WTC11 (cell line): ENCODE measurements around the gene FGR. TPM values are rescaled to one million over a fixed set of nuclear protein-coding genes. Genes with fewer than 3 reads are reported as not detected.

Experiments
- ATAC-seq: fragments of 200-7000 bp; cut with Tn5 transposase; 2 replicates; pipeline ENCODE4 v1.10.0; 2021; ENCODE audit warnings: mild to moderate bottlenecking, moderate library complexity
- CTCF ChIA-PET: fragments of 300-600 bp; sonication (Branson Sonifier 250); formaldehyde crosslinking; loops from one replicate; lab custom pipeline; 2021; ENCODE audit warnings: antibody characterized with exemption; lab: Charles Lee
- POLR2A ChIA-PET: fragments of 350-600 bp; sonication (Branson Sonifier 250); formaldehyde crosslinking; loops from one replicate; lab custom pipeline; 2021; ENCODE audit warnings: antibody characterized with exemption; lab: Charles Lee
- DNase-seq: peaks from one replicate; pipeline ENCODE4 v3.0.0; 2021; ENCODE audit warnings: low spot score
- H3K27ac Mint-ChIP-seq: 2 replicates; pipeline ENCODE4 v1.8.0; 2021; ENCODE audit warnings: mixed read lengths
- H3K27me3 Mint-ChIP-seq: 2 replicates; pipeline ENCODE4 v1.8.0; 2021; ENCODE audit warnings: low read depth, mild to moderate bottlenecking, moderate library complexity, mixed read lengths
- H3K36me3 Mint-ChIP-seq: 2 replicates; pipeline ENCODE4 v1.8.0; 2021; ENCODE audit warnings: mixed read lengths
- H3K4me1 Mint-ChIP-seq: 2 replicates; pipeline ENCODE4 v1.8.0; 2022; ENCODE audit warnings: mixed read lengths
- H3K4me3 Mint-ChIP-seq: 2 replicates; pipeline ENCODE4 v1.8.0; 2021; ENCODE audit warnings: mild to moderate bottlenecking, moderate library complexity, mixed read lengths
- H3K9me3 Mint-ChIP-seq: 2 replicates; pipeline ENCODE4 v1.8.0; 2021; ENCODE audit warnings: mixed read lengths
- CREM ChIP-seq: sonication (generic); formaldehyde crosslinking; IDR thresholded peaks from 2 replicates; pipeline ENCODE4 v1.8.1; 2022; ENCODE audit warnings: mild to moderate bottlenecking, missing genetic modification reagents, moderate library complexity
- E2F1 ChIP-seq: sonication (generic); formaldehyde crosslinking; IDR thresholded peaks from 2 replicates; pipeline ENCODE4 v1.8.0; 2022; ENCODE audit warnings: mild to moderate bottlenecking, missing genetic modification reagents
- E2F4 ChIP-seq: sonication (generic); formaldehyde crosslinking; IDR thresholded peaks from 2 replicates; pipeline ENCODE4 v1.8.1; 2022; ENCODE audit warnings: low read depth, mild to moderate bottlenecking, moderate library complexity, missing genetic modification reagents, borderline replicate concordance
- E2F5 ChIP-seq: sonication (generic); formaldehyde crosslinking; IDR thresholded peaks from 2 replicates; pipeline ENCODE4 v1.8.1; 2022; ENCODE audit warnings: mild to moderate bottlenecking, moderate library complexity, missing genetic modification reagents
- FOXP1 ChIP-seq: sonication (generic); formaldehyde crosslinking; IDR thresholded peaks from 2 replicates; pipeline ENCODE4 v1.8.0; 2022; ENCODE audit warnings: missing genetic modification reagents, mild to moderate bottlenecking, moderate library complexity, borderline replicate concordance
- MXD4 ChIP-seq: fragments of 250-450 bp; sonication (Bioruptor Pico); IDR thresholded peaks from 2 replicates; pipeline ENCODE4 v1.8.0; 2021; ENCODE audit warnings: mild to moderate bottlenecking, moderate library complexity, borderline replicate concordance
- NFYB ChIP-seq: sonication (generic); formaldehyde crosslinking; conservative IDR thresholded peaks from 2 replicates; pipeline ENCODE4 v1.8.0; 2022; ENCODE audit warnings: low read depth, missing genetic modification reagents
- PREB ChIP-seq: sonication (generic); formaldehyde crosslinking; IDR thresholded peaks from 2 replicates; pipeline ENCODE4 v1.8.1; 2022; ENCODE audit warnings: mild to moderate bottlenecking, missing genetic modification reagents, moderate library complexity, borderline replicate concordance
- TP53 ChIP-seq: sonication (generic); formaldehyde crosslinking; IDR thresholded peaks from 2 replicates; pipeline ENCODE4 v1.8.1; 2023; ENCODE audit warnings: mild to moderate bottlenecking, missing genetic modification reagents
- ZNF263 ChIP-seq: sonication (generic); formaldehyde crosslinking; IDR thresholded peaks from 2 replicates; pipeline ENCODE4 v1.8.1; 2022; ENCODE audit warnings: low read depth, mild to moderate bottlenecking, moderate library complexity, missing genetic modification reagents
- ZNF396 ChIP-seq: fragments of 250-450 bp; sonication (Bioruptor Pico); IDR thresholded peaks from 2 replicates; pipeline ENCODE4 v1.8.0; 2021; ENCODE audit warnings: mild to moderate bottlenecking, moderate library complexity, borderline replicate concordance
- ZNF423 ChIP-seq: fragments of 250-450 bp; sonication (Bioruptor Pico); IDR thresholded peaks from 2 replicates; pipeline ENCODE4 v2.1.2; 2022; ENCODE audit warnings: mild to moderate bottlenecking, moderate library complexity
- ZNF532 ChIP-seq: fragments of 250-450 bp; sonication (Bioruptor Pico); IDR thresholded peaks from 2 replicates; pipeline ENCODE4 v1.9.0; 2021; ENCODE audit warnings: mild to moderate bottlenecking, borderline replicate concordance
- total RNA-seq: library from RNA; stranded (reverse); gene quantifications from 3 replicates; pipeline ENCODE4 v1.2.3, GENCODE V29; 2021
- TF ChIP-seq, protein P1 (sequence below): sonication (generic); formaldehyde crosslinking; IDR thresholded peaks from 2 replicates; pipeline ENCODE4 v1.8.0; 2022; ENCODE audit warnings: mild to moderate bottlenecking, missing genetic modification reagents
- TF ChIP-seq, protein P2 (sequence below): fragments of 200-600 bp; IDR thresholded peaks from 2 replicates; pipeline ENCODE4 v1.8.0; 2022; ENCODE audit warnings: antibody characterized with exemption

The FGR gene
- total RNA-seq, 1 experiment from 2014 or later: 0.77 TPM

DNA sequence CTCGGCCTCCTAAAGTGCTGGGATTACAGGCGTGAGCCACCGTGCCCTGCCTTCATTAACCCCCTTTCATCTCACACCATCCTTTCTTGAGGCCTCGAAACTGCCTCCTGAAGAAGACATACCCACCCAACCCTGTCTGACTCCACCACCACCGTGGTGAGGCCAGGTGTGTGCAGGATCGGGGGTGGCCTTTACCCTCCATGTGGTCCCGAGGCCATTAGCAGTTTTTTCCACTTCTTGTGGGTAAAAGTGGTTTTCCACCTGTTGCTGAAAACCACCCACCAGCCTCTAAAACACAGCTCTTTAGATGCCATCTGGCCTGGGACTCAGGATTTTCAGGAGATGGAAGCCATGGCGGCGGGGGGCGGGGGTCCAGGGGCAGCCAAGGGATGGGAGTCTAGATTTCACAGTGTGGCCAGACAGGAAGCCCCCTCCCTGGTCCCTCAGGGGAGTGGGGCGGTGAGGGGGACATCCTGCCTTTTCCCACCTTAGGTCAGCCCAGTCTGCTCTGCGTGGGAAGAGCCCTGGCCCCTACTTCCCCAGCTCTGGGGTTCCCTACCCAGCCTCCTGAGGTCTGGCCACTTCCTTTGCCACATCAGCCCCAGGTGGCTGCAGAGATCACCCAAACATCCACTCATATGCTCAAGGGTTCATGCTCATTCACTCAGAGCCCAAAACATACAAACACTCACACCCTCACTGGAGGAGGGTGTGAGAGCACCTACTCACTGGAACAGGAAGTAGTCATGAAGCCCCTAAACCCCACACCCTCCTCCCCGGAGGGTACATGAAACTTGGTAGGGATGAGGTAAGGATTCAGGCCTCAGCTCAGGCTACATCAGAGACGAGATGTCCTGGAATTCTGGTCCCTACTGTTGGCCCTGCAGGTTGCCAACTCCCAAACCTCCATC lies 2.3 kb downstream of the FGR start (continued):
- TF ChIP-seq PREB (CRISPR knock-in tag) (no peak), NFYB (CRISPR knock-in tag) (no peak), TP53 (CRISPR knock-in tag) (no peak), ZNF423 (CRISPR knock-in tag) (no peak)

GRCh38 chr1:27630859-27631491 lies 4.0 kb downstream of the FGR start:
- H3K36me3 Mint-ChIP-seq: no peaks in the 10 kb centered on the region
- H3K9me3 Mint-ChIP-seq: no peaks in the 10 kb centered on the region
- POLR2A ChIA-PET: interaction anchor here (0.5 kb wide), 1 partner anchor 93 kb away, joined by 3 read pairs; no protein-coding TSS in a partner anchor
- H3K27ac Mint-ChIP-seq: no peak overlapping the region
- DNase-seq: no peak
- CTCF ChIA-PET: interaction anchor here (0.7 to 2.3 kb wide), 6 partner anchors 13 to 38 kb away, joined by 3 to 8 read pairs (median 4); no protein-coding TSS in a partner anchor
- no peak for TF ChIP-seq CREM (CRISPR knock-in tag)
- no peak for TF ChIP-seq E2F5
- no peak for TF ChIP-seq ZNF263 (CRISPR knock-in tag)
- TF ChIP-seq, protein P1, sequence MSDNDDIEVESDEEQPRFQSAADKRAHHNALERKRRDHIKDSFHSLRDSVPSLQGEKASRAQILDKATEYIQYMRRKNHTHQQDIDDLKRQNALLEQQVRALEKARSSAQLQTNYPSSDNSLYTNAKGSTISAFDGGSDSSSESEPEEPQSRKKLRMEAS (CRISPR knock-in tag): no peak
- TF ChIP-seq, all 79 proteins: peak for 0
- no peak for ATAC-seq
- peaks cover 37% of the 10 kb centered on the region for H3K4me1 Mint-ChIP-seq
- H3K4me3 Mint-ChIP-seq: no peak overlapping the region
- peaks cover 38% of the 10 kb centered on the region for H3K27me3 Mint-ChIP-seq

GRCh38 chr1:27628712-27629111 lies 6.3 kb downstream of the FGR start:
- CTCF ChIA-PET: interaction anchor here (0.6 to 2.0 kb wide), 10 partner anchors 12 to 271 kb away, joined by 3 to 10 read pairs (median 5); partner anchors contain the start of gene IFI6
- Mint-ChIP-seq H3K27me3 (peaks cover 18% of the 10 kb centered on the region), H3K9me3 (no peaks in the 10 kb centered on the region), H3K4me1 (peaks cover 35% of the 10 kb centered on the region), H3K4me3 (no peak overlapping the region), H3K27ac (no peak overlapping the region), H3K36me3 (no peaks in the 10 kb centered on the region)
- ATAC-seq (no peak), DNase-seq (no peak)
- POLR2A ChIA-PET: interaction anchor here (1.6 kb wide), 1 partner anchor 14 kb away, joined by 3 read pairs; no protein-coding TSS in a partner anchor
- TF ChIP-seq, protein P1 (CRISPR knock-in tag): no peak
- no peak for TF ChIP-seq ZNF396
- TF ChIP-seq E2F1 (CRISPR knock-in tag): no peak
- TF ChIP-seq MXD4 (CRISPR knock-in tag): no peak
- TF ChIP-seq ZNF532: no peak
- no peak for TF ChIP-seq FOXP1
- TF ChIP-seq, protein P2, sequence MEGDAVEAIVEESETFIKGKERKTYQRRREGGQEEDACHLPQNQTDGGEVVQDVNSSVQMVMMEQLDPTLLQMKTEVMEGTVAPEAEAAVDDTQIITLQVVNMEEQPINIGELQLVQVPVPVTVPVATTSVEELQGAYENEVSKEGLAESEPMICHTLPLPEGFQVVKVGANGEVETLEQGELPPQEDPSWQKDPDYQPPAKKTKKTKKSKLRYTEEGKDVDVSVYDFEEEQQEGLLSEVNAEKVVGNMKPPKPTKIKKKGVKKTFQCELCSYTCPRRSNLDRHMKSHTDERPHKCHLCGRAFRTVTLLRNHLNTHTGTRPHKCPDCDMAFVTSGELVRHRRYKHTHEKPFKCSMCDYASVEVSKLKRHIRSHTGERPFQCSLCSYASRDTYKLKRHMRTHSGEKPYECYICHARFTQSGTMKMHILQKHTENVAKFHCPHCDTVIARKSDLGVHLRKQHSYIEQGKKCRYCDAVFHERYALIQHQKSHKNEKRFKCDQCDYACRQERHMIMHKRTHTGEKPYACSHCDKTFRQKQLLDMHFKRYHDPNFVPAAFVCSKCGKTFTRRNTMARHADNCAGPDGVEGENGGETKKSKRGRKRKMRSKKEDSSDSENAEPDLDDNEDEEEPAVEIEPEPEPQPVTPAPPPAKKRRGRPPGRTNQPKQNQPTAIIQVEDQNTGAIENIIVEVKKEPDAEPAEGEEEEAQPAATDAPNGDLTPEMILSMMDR: no peak
- TF ChIP-seq E2F4 (CRISPR knock-in tag): no peak
